Activated CD8-positive, alpha-beta T cell treated with anti-CD3 and anti-CD28 coated beads for 36 hours (primary cell): Measurements from ENCODE around the gene CXCL12. TPM values are rescaled to one million over a fixed set of nuclear protein-coding genes. Genes with fewer than 3 reads are reported as not detected.

Experiments used
- ATAC-seq: fragments of 200-7000 bp; cut with Tn5 transposase; one replicate; pipeline ENCODE4 v1.10.0; 2021; ENCODE audit warnings: mild to moderate bottlenecking, moderate library complexity
- CTCF ChIA-PET: fragments of 350-600 bp; sonication (Branson Sonifier 250); formaldehyde crosslinking; loops from one replicate; lab custom pipeline; 2021; ENCODE audit warnings: antibody characterized with exemption; lab: Charles Lee
- POLR2A ChIA-PET: fragments of 350-600 bp; sonication (Branson Sonifier 250); formaldehyde crosslinking; loops from one replicate; lab custom pipeline; 2021; ENCODE audit warnings: antibody characterized with exemption; lab: Charles Lee
- DNase-seq: peaks from one replicate; pipeline ENCODE4 v3.0.0-alpha.2; 2020
- H3K27ac Mint-ChIP-seq: one replicate; pipeline ENCODE4 v1.8.0; 2021; ENCODE audit warnings: mild to moderate bottlenecking, mixed read lengths
- H3K27me3 Mint-ChIP-seq: one replicate; pipeline ENCODE4 v1.8.0; 2021; ENCODE audit warnings: mixed read lengths
- H3K36me3 Mint-ChIP-seq: one replicate; pipeline ENCODE4 v1.8.0; 2021; ENCODE audit warnings: low read depth, mixed read lengths
- H3K4me1 Mint-ChIP-seq: one replicate; pipeline ENCODE4 v1.8.0; 2021; ENCODE audit warnings: low read depth, mixed read lengths
- H3K4me3 Mint-ChIP-seq: one replicate; pipeline ENCODE4 v1.8.0; 2021; ENCODE audit warnings: mild to moderate bottlenecking, moderate library complexity, mixed read lengths
- H3K9me3 Mint-ChIP-seq: one replicate; pipeline ENCODE4 v1.8.0; 2021; ENCODE audit warnings: mixed read lengths
- intact Hi-C: fragments of 100-400 bp; cut with micrococcal nuclease; formaldehyde crosslinking; loops from one replicate; pipeline ENCODE4 v1.10.0; 2022
- total RNA-seq, 2 experiments: library from RNA; stranded (reverse); gene quantifications; one replicate each; pipeline ENCODE4 v1.2.3, GENCODE V29; 2021
- TF ChIP-seq, protein P1 (sequence below): fragments of 200-600 bp; IDR thresholded peaks from one replicate; pipeline ENCODE4 v1.8.0; 2022; ENCODE audit warnings: antibody characterized with exemption, mild to moderate bottlenecking

Gene CXCL12
- total RNA-seq, 2 experiments from 2014 or later, result not detected

GRCh38 chr10:44370731-44371248, 14.1 kb downstream of the CXCL12 start:
- intact Hi-C loops, result no loop called here
- TF ChIP-seq, protein P1, sequence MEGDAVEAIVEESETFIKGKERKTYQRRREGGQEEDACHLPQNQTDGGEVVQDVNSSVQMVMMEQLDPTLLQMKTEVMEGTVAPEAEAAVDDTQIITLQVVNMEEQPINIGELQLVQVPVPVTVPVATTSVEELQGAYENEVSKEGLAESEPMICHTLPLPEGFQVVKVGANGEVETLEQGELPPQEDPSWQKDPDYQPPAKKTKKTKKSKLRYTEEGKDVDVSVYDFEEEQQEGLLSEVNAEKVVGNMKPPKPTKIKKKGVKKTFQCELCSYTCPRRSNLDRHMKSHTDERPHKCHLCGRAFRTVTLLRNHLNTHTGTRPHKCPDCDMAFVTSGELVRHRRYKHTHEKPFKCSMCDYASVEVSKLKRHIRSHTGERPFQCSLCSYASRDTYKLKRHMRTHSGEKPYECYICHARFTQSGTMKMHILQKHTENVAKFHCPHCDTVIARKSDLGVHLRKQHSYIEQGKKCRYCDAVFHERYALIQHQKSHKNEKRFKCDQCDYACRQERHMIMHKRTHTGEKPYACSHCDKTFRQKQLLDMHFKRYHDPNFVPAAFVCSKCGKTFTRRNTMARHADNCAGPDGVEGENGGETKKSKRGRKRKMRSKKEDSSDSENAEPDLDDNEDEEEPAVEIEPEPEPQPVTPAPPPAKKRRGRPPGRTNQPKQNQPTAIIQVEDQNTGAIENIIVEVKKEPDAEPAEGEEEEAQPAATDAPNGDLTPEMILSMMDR, result no peak
- Mint-ChIP-seq H3K36me3 (no peaks in the 10 kb centered on the region), H3K4me1 (no peaks in the 10 kb centered on the region), H3K27me3 (no peaks in the 10 kb centered on the region), H3K27ac (no peak overlapping the region), H3K4me3 (no peak overlapping the region), H3K9me3 (no peaks in the 10 kb centered on the region)
- CTCF ChIA-PET, result interaction anchor here (1.3 to 1.4 kb wide), 2 partner anchors 11 to 681 kb away, joined by 3 read pairs; no protein-coding TSS in a partner anchor
- ATAC-seq (no peak), DNase-seq (no peak)
- POLR2A ChIA-PET, result no interaction called here

- intact Hi-C loops, result no loop called here
- ChIA-PET POLR2A (no interaction called here), CTCF (interaction anchor here (1.3 kb wide), 1 partner anchor 10 kb away, joined by 3 read pairs; no protein-coding TSS in a partner anchor)
- no peak for ATAC-seq
- no peaks in the 10 kb centered on the region for H3K4me1 Mint-ChIP-seq
- H3K27me3 Mint-ChIP-seq, result no peaks in the 10 kb centered on the region
- H3K4me3 Mint-ChIP-seq, result no peak overlapping the region
- TF ChIP-seq, protein P1, result no peak
- H3K36me3 Mint-ChIP-seq, result no peaks in the 10 kb centered on the region
- no peaks in the 10 kb centered on the region for H3K9me3 Mint-ChIP-seq
- DNase-seq, result no peak
- no peak overlapping the region for H3K27ac Mint-ChIP-seq
These were observed 15.0 kb downstream of the CXCL12 start for GRCh38 chr10:44369854-44370253.

- ATAC-seq (no peak), DNase-seq (no peak)
- Mint-ChIP-seq H3K27ac (no peak overlapping the region), H3K4me1 (no peaks in the 10 kb centered on the region), H3K4me3 (no peak overlapping the region), H3K36me3 (no peaks in the 10 kb centered on the region), H3K9me3 (no peaks in the 10 kb centered on the region), H3K27me3 (no peaks in the 10 kb centered on the region)
- ChIA-PET POLR2A (no interaction called here), CTCF (no interaction called here)
- intact Hi-C loops, result no loop called here
- TF ChIP-seq, protein P1, result no peak
These were observed 15.6 kb downstream of the CXCL12 start for GRCh38 chr10:44369296-44369695.

GRCh38 chr10:44368637-44369036, 16.3 kb downstream of the CXCL12 start:
- no peaks in the 10 kb centered on the region for H3K9me3 Mint-ChIP-seq
- TF ChIP-seq, protein P1, result no peak
- H3K27me3 Mint-ChIP-seq, result no peaks in the 10 kb centered on the region

GRCh38 chr10:44366941-44367630, 17.8 kb downstream of the CXCL12 start:
- Mint-ChIP-seq H3K27ac (no peak overlapping the region), H3K9me3 (no peaks in the 10 kb centered on the region), H3K36me3 (no peaks in the 10 kb centered on the region), H3K4me1 (no peaks in the 10 kb centered on the region), H3K27me3 (no peaks in the 10 kb centered on the region), H3K4me3 (no peak overlapping the region)
- DNase-seq (no peak), ATAC-seq (no peak)
- intact Hi-C loops, result no loop called here
- TF ChIP-seq, protein P1, result no peak
- ChIA-PET POLR2A (no interaction called here), CTCF (interaction anchor here (0.8 to 1.1 kb wide), 3 partner anchors 11 to 684 kb away, joined by 3 read pairs; no protein-coding TSS in a partner anchor)

More at GRCh38 chr10:44368637-44369036, 16.3 kb downstream of the CXCL12 start:
- DNase-seq, result no peak
- Mint-ChIP-seq H3K36me3 (no peaks in the 10 kb centered on the region), H3K4me3 (no peak overlapping the region), H3K4me1 (no peaks in the 10 kb centered on the region), H3K27ac (no peak overlapping the region)
- ChIA-PET POLR2A (no interaction called here), CTCF (no interaction called here)
- ATAC-seq, result no peak
- intact Hi-C loops, result no loop called here
